Astrocyte of the cerebellum (primary cell): Measurements from ENCODE around the gene HEATR9.
"Not testable (repeated sequence)": the region's sequence is repeated elsewhere in the genome, so short reads cannot be mapped to it uniquely, and the experiment has no call there.

Experiments used
- DNase-seq: peaks from one replicate; pipeline ENCODE4 v3.0.0-alpha.2; 2011; ENCODE audit warnings: low read depth
- H3K4me3 ChIP-seq: 2 replicates; pipeline ENCODE4 v1.5.1; 2011; ENCODE audit warnings: mild to moderate bottlenecking, low read depth, low read length, moderate library complexity
- CTCF ChIP-seq: IDR thresholded peaks from 2 replicates; pipeline ENCODE4 v1.5.1; 2012; ENCODE audit warnings: low read length, low read depth, moderate library complexity, mild to moderate bottlenecking; ENCODE audit errors: missing control alignments
- in situ Hi-C: cut with HindIII; loops from 2 replicates; pipeline ENCODE4 v1.10.0; 2017; ENCODE audit warnings: low sequenced_read_pairs

HEATR9 gene

GRCh38 chr17:35901631-35902175 lies 33.0 kb upstream of the HEATR9 start:
- no peak for TF ChIP-seq CTCF
- in situ Hi-C loops = no loop called here
- no peak overlapping the region for H3K4me3 ChIP-seq
- DNase-seq = no peak

GRCh38 chr17:35900708-35901480 lies 32.2 kb upstream of the HEATR9 start:
- in situ Hi-C loops = no loop called here
- TF ChIP-seq CTCF = no peak
- no peak for DNase-seq
- H3K4me3 ChIP-seq = no peak overlapping the region

- H3K4me3 ChIP-seq = no peak overlapping the region
- no peak for DNase-seq
- in situ Hi-C loops = no loop called here
Measured at GRCh38 chr17:35900280-35900679, 31.6 kb upstream of the HEATR9 start.

GRCh38 chr17:35898283-35899070 lies 29.8 kb upstream of the HEATR9 start:
- in situ Hi-C loops = no loop called here
- TF ChIP-seq CTCF = no peak
- DNase-seq = no peak
- H3K4me3 ChIP-seq = no peak overlapping the region

More at GRCh38 chr17:35900280-35900679, 31.6 kb upstream of the HEATR9 start:
- TF ChIP-seq CTCF = no peak

- H3K4me3 ChIP-seq, DNase-seq, in situ Hi-C loops: not testable (repeated sequence)
Measured at GRCh38 chr17:35897772-35898171, 29.1 kb upstream of the HEATR9 start.

GRCh38 chr17:35895636-35896587 lies 27.2 kb upstream of the HEATR9 start:
- DNase-seq = no peak
- no peak for TF ChIP-seq CTCF
- in situ Hi-C loops = no loop called here
- H3K4me3 ChIP-seq = no peak overlapping the region
